ENCODE measurements around the gene ZNF275. TPM values are rescaled to one million over a fixed set of nuclear protein-coding genes. Genes with fewer than 3 reads are reported as not detected.

Gene ZNF275
- total and polyA plus RNA-seq, 2 of the 4 experiments (the other 2 are of a cell fraction), result 6.6 to 9.7 TPM

GRCh38 chrX:153306527-153307115 is 27.3 kb upstream of the ZNF275 start:
- Histone ChIP-seq H2BK5ac (ENCODE audit: low read depth, low read length, poor library complexity, severe bottlenecking) (no peak overlapping the region), H3K56ac (ENCODE audit: extremely low read depth, insufficient read depth, low read length) (no peak overlapping the region), H3K14ac (replicated peaks; ENCODE audit: low read depth, low read length) (no peak overlapping the region), H3K27me3 (ENCODE audit: control insufficient read depth, insufficient read depth, low read length) (peaks cover 8% of the 10 kb centered on the region), H3K9me3 (ENCODE audit: control insufficient read depth, insufficient read depth, low read length) (no peaks in the 10 kb centered on the region), H2AFZ (replicated peaks; ENCODE audit: low read length, poor library complexity) (no peak overlapping the region), H3K4ac (ENCODE audit: low read depth, low read length) (no peak overlapping the region), H3K18ac (ENCODE audit: low read depth, low read length) (no peak overlapping the region), H3K23ac (ENCODE audit: low read depth, low read length) (no peak overlapping the region), H3K36me3 (ENCODE audit: control insufficient read depth, insufficient read depth, low read length) (no peaks in the 10 kb centered on the region), H4K91ac (ENCODE audit: insufficient read depth, low read depth, low read length) (no peak overlapping the region), H2AK5ac (ENCODE audit: low read depth, low read length) (no peak overlapping the region), H3K4me1 (ENCODE audit: control insufficient read depth, insufficient read depth, low read length) (no peaks in the 10 kb centered on the region), H3K27ac (ENCODE audit: insufficient read depth, low read length) (no peak overlapping the region), H4K8ac (ENCODE audit: low read depth in 2 of 2, low read length in 2 of 2) (no peak overlapping the region), H2AK9ac (replicated peaks; ENCODE audit: low read depth, low read length, poor library complexity) (no peak overlapping the region), H3K79me1 (ENCODE audit: low read depth in 1 of 2, low read length in 2 of 2) (no peaks in the 10 kb centered on the region), H2BK120ac (ENCODE audit: low read depth, low read length) (no peak overlapping the region), H3K9me1 (ENCODE audit: insufficient read depth, low read length) (no peaks in the 10 kb centered on the region), H2BK15ac (ENCODE audit: low read depth, low read length) (no peak overlapping the region), H3K9ac (ENCODE audit: low read depth, low read length) (no peak overlapping the region), H4K20me1 (ENCODE audit: insufficient read depth, low read length) (no peaks in the 10 kb centered on the region), H3K4me3 (ENCODE audit: insufficient read depth, low read depth, low read length) (no peak overlapping the region), H3K4me2 (ENCODE audit: low read depth, low read length) (no peak overlapping the region), H4K5ac (ENCODE audit: low read depth, low read length) (no peak overlapping the region), H2BK20ac (ENCODE audit: low read depth, low read length) (no peak overlapping the region)
- DNase-seq, result no peak
- dilution Hi-C loops (cut with HindIII; ENCODE audit: low sequenced_read_pairs, unreplicated experiment), result no loop called here
- no TSS peak for BruUV-seq (replicated peaks)
- no peak for ATAC-seq (ENCODE audit: low read depth)
- ChIA-PET POLR2A (ENCODE audit: unreplicated experiment) (no interaction called here), CTCF (no interaction called here)
- TF ChIP-seq MXI1 (IDR thresholded peaks at IDR 0.05; ENCODE audit: borderline replicate concordance, low read depth, low read length), result no peak
- TF ChIP-seq ELK1 (IDR thresholded peaks at IDR 0.05; ENCODE audit: borderline replicate concordance, low read depth, low read length), result no peak
- TF ChIP-seq MAFK (IDR thresholded peaks at IDR 0.05; ENCODE audit: low read depth, low read length), result no peak
- TF ChIP-seq USF2 (IDR thresholded peaks at IDR 0.05; ENCODE audit: low read depth, low read length), result no peak
- no peak for TF ChIP-seq POLR2A (IDR thresholded peaks at IDR 0.05; ENCODE audit: low read depth, low read length)
- in situ Hi-C loops (cut with MboI; ENCODE audit: low sequenced_read_pairs), result no loop called here
- 53% methylated on average over 2 of the region's 17 CpGs; no CpG with 5 or more reads in 1 of the 2 experiments for WGBS, 2 experiments (ENCODE audit: extremely low coverage in 2 of 2, insufficient read length in 1 of 2)
- intact Hi-C loops (cut with micrococcal nuclease), result no loop called here
